Measurements from ENCODE around the gene ADRM1.

ADRM1 gene

DNA sequence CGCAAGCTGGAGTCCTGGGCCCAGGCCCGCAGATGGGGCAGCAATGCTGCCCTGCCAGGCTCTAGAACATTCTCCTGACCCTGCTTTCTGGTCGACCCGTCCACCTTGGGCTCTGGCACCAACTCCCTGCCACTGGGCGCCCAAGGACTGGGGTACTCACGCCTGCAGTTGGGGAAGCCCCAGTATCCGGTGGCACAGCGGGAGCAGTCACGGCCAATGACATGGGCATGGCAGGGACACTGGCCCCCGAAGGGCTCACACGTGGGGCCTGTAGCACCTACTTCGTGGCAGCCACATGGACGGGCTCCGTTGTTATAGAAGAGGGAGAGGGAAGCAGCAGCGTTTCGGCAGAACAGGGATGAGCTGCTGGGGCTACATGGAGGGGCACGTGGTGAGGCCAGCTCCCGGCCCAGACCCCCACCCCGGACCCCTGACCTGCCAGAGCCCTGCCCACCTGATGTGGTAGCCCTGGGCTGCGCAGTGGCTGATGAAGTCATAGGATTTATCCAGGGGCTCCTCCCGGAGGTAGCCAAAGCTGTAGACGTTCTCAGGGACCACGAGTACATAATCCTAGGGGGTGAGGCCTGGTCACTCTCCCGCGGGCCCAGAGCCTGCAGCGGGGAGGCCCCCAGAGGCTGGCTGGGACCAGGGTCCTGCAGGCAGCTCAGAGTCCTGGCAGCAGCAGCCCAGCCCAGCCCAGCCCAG, 26.0 kb downstream of the ADRM1 start:
- H3K27ac ChIP-seq = no peak overlapping the region
- TF ChIP-seq ZFX (IDR thresholded peaks at IDR 0.05) (no peak), CTCF (conservative IDR thresholded peaks at IDR 0.05) (no peak)

GRCh38 chr20:62329389-62330377, 26.9 kb downstream of the ADRM1 start:
- H3K27ac ChIP-seq = no peak overlapping the region
- no peak for TF ChIP-seq CTCF (conservative IDR thresholded peaks at IDR 0.05)

- no peak for TF ChIP-seq CTCF (conservative IDR thresholded peaks at IDR 0.05)
- no peak for TF ChIP-seq ZFX (IDR thresholded peaks at IDR 0.05)
- H3K27ac ChIP-seq = no peak overlapping the region
Observed at GRCh38 chr20:62330576-62331317, 27.9 kb downstream of the ADRM1 start.

GRCh38 chr20:62331347-62331746, 28.6 kb downstream of the ADRM1 start:
- no peak overlapping the region for H3K27ac ChIP-seq
- TF ChIP-seq CTCF (conservative IDR thresholded peaks at IDR 0.05) (no peak), ZFX (IDR thresholded peaks at IDR 0.05) (no peak)

GRCh38 chr20:62332421-62332820, 29.6 kb downstream of the ADRM1 start:
- TF ChIP-seq ZFX (IDR thresholded peaks at IDR 0.05) (no peak), CTCF (conservative IDR thresholded peaks at IDR 0.05) (no peak)

GRCh38 chr20:62332989-62333819, 30.4 kb downstream of the ADRM1 start:
- H3K27ac ChIP-seq = no peak overlapping the region
- TF ChIP-seq ZFX (IDR thresholded peaks at IDR 0.05) (no peak), CTCF (conservative IDR thresholded peaks at IDR 0.05) (no peak)

More at GRCh38 chr20:62332421-62332820, 29.6 kb downstream of the ADRM1 start:
- H3K27ac ChIP-seq = no peak overlapping the region
